HUES64 (cell line): Measurements from ENCODE around the gene ZNF280D.

ENCODE experiments used
- H3K27ac ChIP-seq: 2 replicates; pipeline ENCODE4 v1.7.0; 2013; ENCODE audit warnings: low read depth, low read length, inconsistent platforms
- H3K27me3 ChIP-seq: 2 replicates; pipeline ENCODE4 v1.6.1; 2013; ENCODE audit warnings: mild to moderate bottlenecking, low read length; ENCODE audit not compliant: insufficient read depth
- H3K36me3 ChIP-seq: 2 replicates; pipeline ENCODE4 v1.6.1; 2013; ENCODE audit warnings: mild to moderate bottlenecking, low read length; ENCODE audit not compliant: insufficient read depth
- H3K4me1 ChIP-seq: 2 replicates; pipeline ENCODE4 v1.6.1; 2013; ENCODE audit warnings: mild to moderate bottlenecking, low read length, moderate library complexity; ENCODE audit not compliant: insufficient read depth
- H3K4me3 ChIP-seq: 2 replicates; pipeline ENCODE4 v1.5.1; 2013; ENCODE audit warnings: mild to moderate bottlenecking, low read length, moderate library complexity
- H3K9ac ChIP-seq: 2 replicates; pipeline ENCODE4 v1.6.1; 2013; ENCODE audit warnings: mild to moderate bottlenecking, low read depth, low read length
- H3K9me3 ChIP-seq: 2 replicates; pipeline ENCODE4 v1.6.1; 2013; ENCODE audit warnings: low read depth, low read length; ENCODE audit not compliant: insufficient read depth
- WGBS: fragments of 150-250, 120-280 bp; methylation state at CpG from one replicate; pipeline ENCODE4 v1.1.7; 2013; ENCODE audit warnings: missing lambda C conversion rate; 5-methylcytosine and 5-hydroxymethylcytosine counted together

Gene ZNF280D

GRCh38 chr15:56732135-56732885, 999 bp downstream of the ZNF280D start:
- peaks cover 17% of the 10 kb centered on the region for H3K9me3 ChIP-seq
- peak overlapping the region; percentile 69 for H3K4me3 ChIP-seq
- H3K27ac ChIP-seq, result peak overlapping the region; percentile 77; the same call in 1 of the 2 replicates
- H3K36me3 ChIP-seq, result no peaks in the 10 kb centered on the region
- peak overlapping the region; percentile 92 for H3K9ac ChIP-seq
- 81% methylated on average over 12 of the region's 12 CpGs for WGBS
- no peaks in the 10 kb centered on the region for H3K27me3 ChIP-seq
- H3K4me1 ChIP-seq, result peaks cover 15% of the 10 kb centered on the region; the same call in 1 of the 2 replicates

DNA sequence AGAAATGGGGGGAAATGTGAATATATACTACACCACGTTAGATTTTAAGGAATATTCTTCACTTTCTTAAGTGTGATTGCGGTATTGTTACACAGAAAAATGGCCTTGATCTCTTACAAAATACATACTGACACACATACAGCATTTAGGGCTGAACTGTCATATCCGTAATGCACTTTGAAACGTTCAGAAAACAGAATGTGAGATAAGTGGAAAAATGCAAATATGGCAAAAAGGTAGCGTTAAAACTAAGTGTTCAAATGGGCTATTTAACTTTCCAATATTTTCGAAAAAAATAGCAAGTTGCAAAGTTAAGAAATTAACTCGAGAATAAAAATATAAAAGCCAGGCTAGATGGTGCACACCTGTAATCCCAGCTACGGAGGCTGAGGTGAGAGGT, 1.8 kb downstream of the ZNF280D start:
- Histone ChIP-seq H3K36me3 (no peaks in the 10 kb centered on the region), H3K4me3 (no peak overlapping the region), H3K27ac (no peak overlapping the region), H3K9ac (no peak overlapping the region), H3K9me3 (peaks cover 17% of the 10 kb centered on the region), H3K4me1 (peaks cover 8% of the 10 kb centered on the region; the same call in 1 of the 2 replicates), H3K27me3 (no peaks in the 10 kb centered on the region)
- 96% methylated on average over 8 of the region's 8 CpGs for WGBS

GRCh38 chr15:56729561-56729960, 3.7 kb downstream of the ZNF280D start:
- peaks cover 8% of the 10 kb centered on the region for H3K9me3 ChIP-seq
- WGBS, result 96% methylated on average over 2 of the region's 2 CpGs
- no peak overlapping the region for H3K4me3 ChIP-seq
- H3K36me3 ChIP-seq, result no peaks in the 10 kb centered on the region
- no peaks in the 10 kb centered on the region for H3K27me3 ChIP-seq
- H3K27ac ChIP-seq, result no peak overlapping the region
- H3K4me1 ChIP-seq, result 0 out of 2 replicates have a peak, but pooled peaks cover 6% of the 10 kb centered on the region
- H3K9ac ChIP-seq, result no peak overlapping the region

GRCh38 chr15:56725386-56725785, 7.9 kb downstream of the ZNF280D start:
- no peak overlapping the region for H3K9ac ChIP-seq
- H3K27ac ChIP-seq, result no peak overlapping the region
- no peaks in the 10 kb centered on the region for H3K4me1 ChIP-seq
- H3K27me3 ChIP-seq, result no peaks in the 10 kb centered on the region
- no peak overlapping the region for H3K4me3 ChIP-seq
- WGBS, result 100% methylated on average over 1 of the region's 1 CpG
- no peaks in the 10 kb centered on the region for H3K36me3 ChIP-seq
- no peaks in the 10 kb centered on the region for H3K9me3 ChIP-seq

GRCh38 chr15:56724232-56724631, 9.1 kb downstream of the ZNF280D start:
- WGBS, result 97% methylated on average over 3 of the region's 3 CpGs
- H3K27ac ChIP-seq, result no peak overlapping the region
- H3K36me3 ChIP-seq, result no peaks in the 10 kb centered on the region
- H3K4me1 ChIP-seq, result peaks cover 4% of the 10 kb centered on the region; the same call in 1 of the 2 replicates
- no peak overlapping the region for H3K4me3 ChIP-seq
- H3K27me3 ChIP-seq, result no peaks in the 10 kb centered on the region
- H3K9ac ChIP-seq, result no peak overlapping the region
- no peaks in the 10 kb centered on the region for H3K9me3 ChIP-seq

DNA sequence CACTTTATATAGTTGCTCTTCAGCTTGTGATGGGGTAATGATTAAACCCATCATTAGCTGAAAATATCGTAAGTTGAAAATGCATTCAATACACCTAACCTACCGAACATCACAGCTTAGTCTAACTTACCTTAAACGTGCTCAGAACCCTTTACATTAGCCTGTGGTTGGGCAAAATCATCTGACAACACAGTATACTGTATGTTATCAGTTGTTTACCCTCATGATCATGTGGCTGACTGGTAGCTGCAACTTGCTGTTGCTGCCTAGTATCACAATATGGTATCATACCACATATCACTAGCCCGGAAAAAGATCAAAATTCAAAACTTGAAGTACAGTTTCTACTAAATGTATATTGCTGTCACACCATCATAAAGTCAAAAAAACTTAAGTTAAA, 9.5 kb downstream of the ZNF280D start:
- no peaks in the 10 kb centered on the region for H3K36me3 ChIP-seq
- no peak overlapping the region for H3K9ac ChIP-seq
- WGBS, result 94% methylated on average over 4 of the region's 4 CpGs
- no peak overlapping the region for H3K27ac ChIP-seq
- no peaks in the 10 kb centered on the region for H3K27me3 ChIP-seq
- H3K4me3 ChIP-seq, result no peak overlapping the region
- H3K4me1 ChIP-seq, result peaks cover 9% of the 10 kb centered on the region
- no peaks in the 10 kb centered on the region for H3K9me3 ChIP-seq

DNA sequence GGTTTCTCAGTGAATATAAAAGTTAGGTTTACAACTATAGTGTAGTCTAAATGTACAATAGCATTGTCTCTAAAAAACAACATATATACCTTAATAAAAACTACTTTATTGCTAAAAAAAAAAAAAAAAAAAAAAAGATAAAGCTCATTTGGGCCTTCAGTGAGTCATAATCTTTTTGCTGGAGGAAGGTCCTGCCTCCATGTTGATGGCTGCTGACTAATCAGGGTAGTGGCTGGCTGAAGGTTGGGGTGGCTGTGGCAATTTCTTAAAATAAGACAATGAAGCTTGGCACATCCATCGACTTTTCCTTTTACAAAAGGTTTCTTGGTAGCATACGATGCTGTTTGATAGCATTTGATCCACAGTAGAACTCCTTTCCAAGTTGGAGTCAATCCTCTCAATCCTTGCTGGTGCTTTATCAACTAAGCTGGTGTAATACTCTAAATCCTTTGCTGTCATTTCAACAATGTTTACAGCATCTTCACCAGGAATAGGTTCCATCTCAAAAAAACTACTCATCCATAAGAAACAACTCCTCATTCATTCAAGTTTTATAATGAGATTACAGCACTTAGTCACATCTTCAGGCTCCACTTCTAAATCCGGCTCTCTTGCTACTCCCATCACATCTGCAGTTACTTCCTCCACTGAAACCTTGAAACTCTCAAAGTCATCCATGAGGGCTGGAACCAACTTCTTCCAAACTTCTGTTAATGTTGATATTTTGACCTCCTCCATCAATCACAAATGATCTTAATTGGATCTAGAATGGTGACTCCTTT, 13.3 kb downstream of the ZNF280D start:
- Histone ChIP-seq H3K9me3 (no peaks in the 10 kb centered on the region), H3K9ac (no peak overlapping the region), H3K27ac (no peak overlapping the region), H3K36me3 (no peaks in the 10 kb centered on the region), H3K4me1 (peaks cover 16% of the 10 kb centered on the region), H3K4me3 (no peak overlapping the region), H3K27me3 (no peaks in the 10 kb centered on the region)
- WGBS, result 97% methylated on average over 3 of the region's 3 CpGs

GRCh38 chr15:56719021-56719612, 14.2 kb downstream of the ZNF280D start:
- Histone ChIP-seq H3K4me3 (no peak overlapping the region), H3K27ac (no peak overlapping the region), H3K27me3 (no peaks in the 10 kb centered on the region), H3K9ac (no peak overlapping the region), H3K4me1 (peaks cover 16% of the 10 kb centered on the region), H3K9me3 (no peaks in the 10 kb centered on the region), H3K36me3 (no peaks in the 10 kb centered on the region)
- WGBS, result 88% methylated on average over 4 of the region's 4 CpGs

- Histone ChIP-seq H3K4me1 (peaks cover 16% of the 10 kb centered on the region), H3K9me3 (no peaks in the 10 kb centered on the region), H3K27ac (no peak overlapping the region), H3K27me3 (no peaks in the 10 kb centered on the region), H3K4me3 (no peak overlapping the region), H3K36me3 (no peaks in the 10 kb centered on the region), H3K9ac (no peak overlapping the region)
- WGBS, result 83% methylated on average over 1 of the region's 1 CpG
These were observed 14.7 kb downstream of the ZNF280D start for GRCh38 chr15:56718560-56718959.

- H3K36me3 ChIP-seq, result no peaks in the 10 kb centered on the region
- H3K27ac ChIP-seq, result no peak overlapping the region
- H3K4me1 ChIP-seq, result peaks cover 16% of the 10 kb centered on the region
- no peak overlapping the region for H3K9ac ChIP-seq
- no peaks in the 10 kb centered on the region for H3K9me3 ChIP-seq
- no peak overlapping the region for H3K4me3 ChIP-seq
- no peaks in the 10 kb centered on the region for H3K27me3 ChIP-seq
These were observed 17.0 kb downstream of the ZNF280D start for GRCh38 chr15:56716334-56716733.

GRCh38 chr15:56715220-56715619, 18.1 kb downstream of the ZNF280D start:
- Histone ChIP-seq H3K4me1 (peaks cover 16% of the 10 kb centered on the region), H3K4me3 (no peak overlapping the region), H3K27ac (no peak overlapping the region), H3K9me3 (no peaks in the 10 kb centered on the region), H3K9ac (no peak overlapping the region), H3K27me3 (no peaks in the 10 kb centered on the region), H3K36me3 (no peaks in the 10 kb centered on the region)
